ENCODE results near the gene SCN1B.

SCN1B gene

DNA sequence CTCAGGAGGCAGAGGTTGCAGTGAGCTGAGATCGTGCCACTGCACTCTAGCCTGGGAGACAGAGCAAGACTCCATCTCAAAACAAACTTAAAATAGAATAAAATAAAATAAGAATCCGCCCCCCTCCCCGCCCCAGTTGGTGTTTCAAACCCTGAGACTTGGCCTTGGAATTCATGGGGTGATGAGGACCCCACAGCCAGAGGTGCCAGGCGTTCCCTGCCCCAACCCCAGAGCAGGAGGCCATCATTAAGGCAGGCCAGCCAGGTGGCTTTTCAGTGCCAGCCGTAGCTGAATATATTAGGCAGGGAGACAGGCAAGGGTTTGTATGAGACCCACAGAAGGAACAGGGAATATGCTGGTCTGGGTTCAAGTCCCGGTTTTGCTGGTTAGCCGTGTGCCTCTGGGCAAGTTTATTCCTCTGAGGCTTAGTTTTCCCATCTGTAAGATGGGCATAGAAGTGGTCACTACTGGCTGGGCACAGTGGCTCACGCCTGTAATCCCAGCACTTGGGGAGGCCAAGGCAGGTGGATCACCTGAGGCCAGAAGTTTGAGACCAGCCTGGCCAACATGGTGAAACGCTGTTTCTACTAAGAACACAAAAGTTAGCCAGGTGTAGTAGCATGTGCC is 23.5 kb downstream of the SCN1B start:
- no peak for DNase-seq (ENCODE audit: low read depth)

DNA sequence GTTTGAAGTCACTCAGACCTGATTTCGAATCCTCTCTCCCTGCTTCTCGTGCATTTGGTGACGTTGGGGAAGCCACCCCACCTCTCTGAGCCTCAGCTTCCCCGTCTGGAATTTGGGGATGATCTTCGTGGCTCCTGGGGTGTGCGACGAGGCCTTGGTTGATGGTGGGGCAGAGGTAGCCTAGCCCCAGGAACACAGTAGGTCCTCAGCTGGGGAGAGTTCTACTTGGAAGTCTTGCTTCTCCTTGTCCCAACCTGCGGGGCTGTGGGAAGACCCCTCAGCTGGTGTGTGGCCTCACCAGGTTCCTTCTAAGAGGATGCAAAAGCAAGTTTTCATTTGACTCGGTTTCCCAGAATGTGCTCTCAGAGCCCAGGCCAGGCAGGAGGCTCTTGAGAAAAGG is 24.4 kb downstream of the SCN1B start:
- DNase-seq (ENCODE audit: low read depth) = no peak

DNA sequence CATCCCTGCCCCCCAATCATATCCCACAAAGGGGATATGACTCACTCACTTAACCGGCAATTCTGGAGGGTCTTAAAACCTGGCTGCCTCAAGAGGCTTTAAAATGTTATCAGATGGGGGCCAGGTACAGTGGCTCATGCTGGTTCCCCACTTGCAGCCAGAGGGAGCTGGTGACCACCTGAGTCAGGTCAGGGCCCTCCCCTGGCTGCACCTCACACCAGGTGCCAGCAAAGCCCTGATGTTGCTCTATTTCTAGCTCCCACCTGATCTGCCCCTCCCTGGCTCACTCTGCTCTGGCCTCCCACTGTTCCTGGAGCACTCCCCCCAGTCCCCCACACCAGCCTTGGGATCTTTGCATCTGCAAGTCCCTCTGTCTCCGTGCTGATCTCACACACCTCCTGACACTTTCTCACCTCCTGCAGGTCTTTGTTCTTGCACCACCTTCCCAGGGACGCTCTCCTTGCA is 25.5 kb downstream of the SCN1B start:
- DNase-seq (ENCODE audit: low read depth) = no peak

- DNase-seq (ENCODE audit: low read depth) = no peak
Measured at GRCh38 chr19:35056513-35057063, 26.3 kb downstream of the SCN1B start.

DNA sequence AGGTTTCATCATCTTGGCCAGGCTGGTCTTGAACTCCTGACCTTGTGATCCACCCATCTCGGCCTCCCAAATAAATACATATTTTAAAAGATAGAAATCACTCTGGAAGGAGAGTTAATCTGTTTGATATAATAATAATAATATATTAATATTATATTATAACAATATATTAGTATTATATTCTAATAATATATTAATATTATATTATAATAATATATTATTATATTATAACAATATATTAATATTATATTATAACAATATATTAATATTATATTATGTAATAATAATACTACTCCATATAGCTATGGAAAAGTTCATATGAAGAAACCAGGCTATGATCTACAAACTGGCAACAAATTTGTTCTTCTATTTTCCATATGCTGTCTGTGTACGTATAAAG is 28.1 kb downstream of the SCN1B start:
- DNase-seq (ENCODE audit: low read depth) = no peak

- DNase-seq (ENCODE audit: low read depth) = no peak
Measured at GRCh38 chr19:35059006-35059798, 28.9 kb downstream of the SCN1B start.

DNA sequence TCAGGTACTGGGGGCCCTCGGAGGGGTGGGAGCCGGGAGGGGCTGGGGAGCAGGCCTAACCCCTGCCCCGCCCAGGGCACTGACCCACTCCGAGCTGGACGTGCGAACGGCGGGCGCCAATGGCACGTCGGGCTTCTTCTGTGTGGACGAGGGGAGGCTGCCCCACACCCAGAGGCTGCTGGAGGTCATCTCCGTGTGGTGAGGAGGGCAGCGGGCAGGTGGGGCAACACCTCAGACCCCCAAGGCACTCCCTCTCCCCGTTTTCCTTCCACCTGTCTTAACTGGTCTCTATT is 29.5 kb downstream of the SCN1B start:
- no peak for DNase-seq (ENCODE audit: low read depth)

- DNase-seq (ENCODE audit: low read depth) = no peak
Measured at GRCh38 chr19:35060160-35060855, 30.0 kb downstream of the SCN1B start.

DNA sequence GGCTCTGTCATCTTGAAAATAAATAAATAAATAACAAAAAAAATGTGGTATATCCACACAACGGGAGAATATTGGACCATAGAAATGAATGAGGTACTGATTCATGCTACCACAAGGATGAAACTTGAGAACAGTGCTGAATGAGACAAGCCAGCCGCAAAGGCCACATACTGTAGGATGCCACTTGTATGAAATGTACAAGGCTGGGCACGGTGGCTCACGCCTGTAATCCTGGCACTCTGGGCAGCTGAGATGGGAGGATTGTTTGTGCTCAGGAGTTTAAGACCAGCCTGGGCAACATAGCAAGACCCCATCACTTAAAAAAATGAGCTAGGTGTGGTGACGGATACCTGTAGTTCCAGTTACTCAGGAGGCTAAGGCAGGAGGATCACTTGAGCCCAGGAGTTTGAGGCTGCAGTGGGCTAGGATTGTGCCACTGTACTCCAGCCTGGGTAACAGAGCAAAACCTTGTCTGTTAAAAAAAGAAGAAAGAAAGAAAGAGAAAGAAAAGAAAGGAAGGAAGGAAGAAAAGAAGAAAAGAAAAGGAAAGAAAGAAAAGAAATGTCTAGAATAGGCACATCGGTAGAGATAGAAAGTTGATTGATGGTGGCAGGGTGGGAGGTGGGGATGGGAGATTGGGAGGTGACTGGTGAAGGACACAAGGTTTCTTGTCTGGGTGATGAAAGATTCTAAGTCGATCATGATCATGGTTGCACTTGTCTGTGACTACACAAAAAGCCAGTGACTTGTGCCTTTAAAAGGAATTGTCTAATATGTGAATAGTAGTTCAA is 31.5 kb downstream of the SCN1B start:
- no peak for DNase-seq (ENCODE audit: low read depth)

- no peak for DNase-seq (ENCODE audit: low read depth)
Measured at GRCh38 chr19:35062942-35063341, 32.7 kb downstream of the SCN1B start.

- peak; percentile 46 for DNase-seq (ENCODE audit: low read depth)
Measured at GRCh38 chr19:35063940-35064818, 33.9 kb downstream of the SCN1B start.

DNA sequence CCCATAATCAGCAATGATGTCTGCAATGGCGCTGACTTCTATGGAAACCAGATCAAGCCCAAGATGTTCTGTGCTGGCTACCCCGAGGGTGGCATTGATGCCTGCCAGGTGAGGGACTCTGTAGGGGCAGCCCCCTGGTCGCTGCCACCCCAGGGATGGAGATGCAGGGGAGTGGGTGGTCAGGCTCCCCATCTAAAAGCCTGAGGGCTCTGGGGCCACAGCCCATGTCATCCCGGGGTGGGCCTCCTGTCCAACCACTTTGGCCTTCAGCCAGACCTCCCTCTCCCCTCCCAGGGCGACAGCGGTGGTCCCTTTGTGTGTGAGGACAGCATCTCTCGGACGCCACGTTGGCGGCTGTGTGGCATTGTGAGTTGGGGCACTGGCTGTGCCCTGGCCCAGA is 35.3 kb downstream of the SCN1B start:
- DNase-seq (ENCODE audit: low read depth) = no peak

DNA sequence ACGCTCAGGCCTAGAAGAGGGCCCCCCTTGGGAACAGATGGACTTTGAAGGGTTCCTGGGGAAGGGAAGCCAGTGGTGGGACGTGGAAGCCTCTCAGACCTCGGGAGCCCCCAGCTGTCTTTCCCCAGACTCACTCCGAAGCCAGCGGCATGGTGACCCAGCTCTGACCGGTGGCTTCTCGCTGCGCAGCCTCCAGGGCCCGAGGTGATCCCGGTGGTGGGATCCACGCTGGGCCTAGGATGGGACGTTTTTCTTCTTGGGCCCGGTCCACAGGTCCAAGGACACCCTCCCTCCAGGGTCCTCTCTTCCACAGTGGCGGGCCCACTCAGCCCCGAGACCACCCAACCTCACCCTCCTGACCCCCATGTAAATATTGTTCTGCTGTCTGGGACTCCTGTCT is 35.9 kb downstream of the SCN1B start:
- DNase-seq (ENCODE audit: low read depth) = no peak

- no peak for DNase-seq (ENCODE audit: low read depth)
Measured at GRCh38 chr19:35066691-35067563, 36.7 kb downstream of the SCN1B start.

GRCh38 chr19:35068941-35069634 is 38.8 kb downstream of the SCN1B start:
- DNase-seq (ENCODE audit: low read depth) = no peak

- DNase-seq (ENCODE audit: low read depth) = no peak
Measured at GRCh38 chr19:35069696-35070095, 39.4 kb downstream of the SCN1B start.

GRCh38 chr19:35070471-35070870 is 40.2 kb downstream of the SCN1B start:
- DNase-seq (ENCODE audit: low read depth) = no peak

GRCh38 chr19:35073516-35073915 is 43.2 kb downstream of the SCN1B start:
- no peak for DNase-seq (ENCODE audit: low read depth)

DNA sequence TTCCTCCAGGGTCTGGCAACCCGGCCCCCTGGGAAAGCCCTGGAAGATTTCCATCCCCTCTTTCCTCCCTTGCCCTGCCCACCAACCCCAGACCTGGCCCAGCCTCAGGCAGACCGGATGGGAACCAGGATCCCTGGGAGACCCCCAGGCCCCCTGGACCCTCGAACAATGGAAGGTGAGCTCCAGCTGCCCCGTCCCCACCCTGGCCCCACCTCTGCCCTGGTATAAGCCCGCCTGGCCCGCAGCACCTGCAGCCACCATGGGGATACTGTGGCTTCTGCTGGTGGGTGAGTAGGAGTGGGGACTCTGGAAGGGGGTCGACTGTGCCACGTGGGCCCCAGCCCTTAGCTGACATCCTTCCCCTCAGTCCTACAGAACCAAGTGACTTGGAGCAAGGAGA is 43.7 kb downstream of the SCN1B start:
- DNase-seq (ENCODE audit: low read depth) = no peak

Measured in HS-5 (cell line).